Coronary artery (tissue), 2 donors: Measurements from ENCODE around the gene ING3.

Experiments used
- DNase-seq: peaks from one replicate; pipeline ENCODE4 v3.0.0-alpha.2; 2017; ENCODE audit warnings: low spot score
- H3K27ac ChIP-seq, 2 donors: fragments of 200-600 bp; sonication (generic); one replicate each; pipeline ENCODE4 v1.5.1; 2016 to 2019
- H3K4me3 ChIP-seq: fragments of 200-600 bp; sonication (generic); 2 replicates; pipeline ENCODE4 v1.5.1; 2016; ENCODE audit warnings: mild to moderate bottlenecking, moderate library complexity
- CTCF ChIP-seq: fragments of 200-600 bp; sonication (generic); IDR thresholded peaks from one replicate; pipeline ENCODE4 v1.5.1; 2019; ENCODE audit warnings: antibody characterized with exemption

The ING3 gene

GRCh38 chr7:120997882-120998474 lies 47.4 kb downstream of the ING3 start:
- peak overlapping the region; percentile 53 to 81 for H3K27ac ChIP-seq
- no peak for DNase-seq
- TF ChIP-seq CTCF: no peak
- no peak overlapping the region for H3K4me3 ChIP-seq

DNA sequence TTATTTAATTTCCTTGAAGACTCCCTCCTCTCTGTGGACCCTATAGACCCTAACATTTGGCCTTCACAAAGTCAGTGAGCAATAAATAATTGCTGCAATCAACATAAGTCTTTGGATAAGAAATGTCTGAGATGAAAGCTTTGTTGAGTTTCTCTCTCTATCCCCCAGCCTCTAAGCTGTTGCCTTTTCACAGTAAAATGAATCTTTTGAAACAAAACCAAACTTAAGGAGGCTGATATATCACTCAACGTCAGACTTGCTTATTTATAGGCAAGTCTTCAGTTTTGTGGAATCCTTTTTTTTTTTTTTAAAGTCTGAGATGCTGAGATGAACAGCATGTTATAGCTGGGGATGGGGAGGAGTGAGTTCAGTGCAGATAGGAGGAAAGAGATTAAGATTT lies 47.9 kb downstream of the ING3 start:
- no peak for TF ChIP-seq CTCF
- DNase-seq: no peak
- Histone ChIP-seq H3K27ac (peak overlapping the region; percentile 53 to 81), H3K4me3 (no peak overlapping the region)

DNA sequence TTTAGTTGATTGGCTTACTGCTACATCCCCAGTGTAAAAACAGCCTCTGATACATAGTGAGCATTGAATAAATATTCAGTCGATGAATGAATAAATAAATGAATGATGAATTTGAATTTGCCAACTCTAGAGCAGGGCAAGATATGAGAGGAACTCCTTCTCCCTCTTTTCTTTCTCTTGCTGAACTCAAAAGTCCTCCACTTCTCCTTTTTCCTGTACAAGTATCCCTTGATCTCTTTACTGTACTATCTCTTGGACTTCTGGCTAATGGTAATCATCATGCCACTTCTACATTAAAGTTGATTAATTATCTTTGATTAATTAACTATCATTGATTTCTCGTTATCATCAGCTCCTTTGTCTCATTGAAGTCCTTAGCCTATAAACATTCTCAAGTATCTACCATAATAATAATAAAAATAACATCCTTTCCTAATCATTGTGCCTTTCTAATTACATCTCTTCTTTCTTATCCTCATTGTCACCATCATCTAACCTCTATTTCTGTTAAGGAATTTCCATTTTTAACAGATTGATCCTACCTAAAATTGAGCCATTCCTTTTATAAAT lies 48.5 kb downstream of the ING3 start:
- DNase-seq: no peak
- Histone ChIP-seq H3K4me3 (peak overlapping the region; percentile 55), H3K27ac (peak overlapping the region; percentile 81 to 83)
- no peak for TF ChIP-seq CTCF

DNA sequence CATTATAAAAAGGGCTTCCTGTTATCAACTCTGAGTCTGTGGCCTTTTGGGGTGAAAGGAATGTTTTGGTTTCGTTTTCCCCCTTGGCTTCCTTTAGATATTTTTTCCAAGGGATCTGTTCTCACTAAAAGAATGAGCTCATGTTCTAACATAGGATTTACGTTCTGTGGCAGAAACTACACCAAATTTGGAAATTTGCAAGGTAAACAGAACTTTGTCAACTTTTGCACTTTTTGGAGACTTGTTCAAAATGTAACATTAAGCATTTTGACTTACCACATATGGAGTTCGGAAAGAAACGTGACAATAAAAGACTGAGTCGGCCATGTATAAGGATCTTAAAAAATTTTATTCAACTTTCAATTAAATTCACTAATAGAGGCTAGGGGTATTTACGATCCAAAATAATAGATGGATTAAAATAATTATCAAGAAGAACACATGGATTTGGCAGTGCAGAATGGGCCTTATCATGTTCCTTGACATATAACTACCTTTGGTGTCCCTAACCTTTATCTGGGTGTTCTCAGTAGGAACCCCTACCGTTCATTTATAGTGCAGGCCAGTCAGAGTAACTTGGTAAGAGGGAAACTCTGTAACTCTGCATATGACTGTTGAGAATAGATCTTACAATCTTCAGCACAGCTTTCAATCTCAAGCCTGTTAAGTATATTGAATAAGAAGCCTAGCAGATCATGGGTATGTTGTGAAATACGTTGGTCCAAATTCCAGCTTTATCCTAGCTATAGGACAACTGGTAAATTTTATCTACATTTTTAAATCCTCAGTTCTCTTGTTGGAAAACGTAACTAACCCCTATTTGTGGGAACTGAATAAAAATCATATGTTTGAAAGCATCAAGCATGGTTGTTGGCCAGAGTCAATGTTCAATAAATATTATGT lies 49.8 kb downstream of the ING3 start:
- TF ChIP-seq CTCF: no peak
- Histone ChIP-seq H3K27ac (peak overlapping the region; percentile 81 to 83), H3K4me3 (peak overlapping the region; percentile 55)
- no peak for DNase-seq

GRCh38 chr7:121001234-121001906 lies 50.8 kb downstream of the ING3 start:
- TF ChIP-seq CTCF: no peak
- H3K4me3 ChIP-seq: no peak overlapping the region
- peak overlapping the region; percentile 81 to 83 for H3K27ac ChIP-seq
- DNase-seq: no peak

- no peak overlapping the region for H3K4me3 ChIP-seq
- no peak for DNase-seq
- TF ChIP-seq CTCF: no peak
- H3K27ac ChIP-seq: peak overlapping the region; percentile 81 to 83
These were observed 51.6 kb downstream of the ING3 start for GRCh38 chr7:121002048-121002756.
